Inflammatory macrophage (primary cell): Measurements from ENCODE around the gene ANK2.
"Not testable (repeated sequence)": the region's sequence is repeated elsewhere in the genome, so short reads cannot be mapped to it uniquely, and the experiment has no call there.

Experiments
- DNase-seq, 2 donors: peaks; one replicate each; pipeline ENCODE4 v3.0.0-alpha.2; 2020 to 2022

ANK2 gene

DNA sequence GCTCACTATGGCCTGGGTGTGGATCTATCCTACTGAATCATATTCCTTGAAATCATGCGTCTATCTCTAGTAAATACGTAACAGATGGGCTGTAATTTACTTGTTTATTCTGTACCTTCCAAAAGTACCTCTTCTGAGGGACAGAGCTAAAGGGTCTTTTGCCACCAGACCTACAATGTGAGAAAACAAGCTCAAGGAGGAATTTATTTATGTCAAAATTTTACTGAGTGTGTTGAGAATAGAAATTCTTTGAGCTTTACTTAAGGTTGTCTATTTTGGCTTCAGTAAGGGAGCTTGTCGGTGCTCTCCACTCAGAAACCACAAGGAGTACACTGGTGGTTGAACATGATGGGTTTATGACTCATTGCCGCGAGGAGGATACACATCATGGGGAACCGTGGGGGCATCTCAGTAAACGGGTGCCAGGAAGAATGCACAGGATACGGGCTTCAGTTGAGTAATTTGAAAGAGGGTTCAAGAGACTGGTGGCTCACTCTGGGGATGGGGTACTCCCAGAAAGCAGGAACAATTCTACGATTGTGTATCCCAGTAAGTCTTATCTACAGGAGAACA, 3.0 kb downstream of the ANK2 start:
- no peak for DNase-seq

DNA sequence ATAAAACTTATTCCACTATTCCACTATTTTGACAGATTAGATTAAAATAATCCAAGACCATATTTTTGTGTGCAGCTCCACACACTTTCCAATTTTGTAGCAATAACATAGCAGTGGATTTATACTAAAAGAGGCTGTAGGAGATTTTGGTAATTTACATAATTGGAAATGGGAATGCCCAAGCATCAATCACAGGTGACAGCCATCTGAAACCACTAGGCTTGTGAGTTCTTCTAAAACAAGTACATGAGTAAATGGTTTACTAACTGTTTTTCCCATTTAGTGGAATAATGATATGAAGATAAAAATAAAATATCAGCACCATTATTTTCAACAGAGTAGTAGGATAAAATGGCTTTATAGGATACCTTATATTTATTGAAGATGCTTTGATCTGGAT, 4.4 kb downstream of the ANK2 start:
- DNase-seq: no peak

DNA sequence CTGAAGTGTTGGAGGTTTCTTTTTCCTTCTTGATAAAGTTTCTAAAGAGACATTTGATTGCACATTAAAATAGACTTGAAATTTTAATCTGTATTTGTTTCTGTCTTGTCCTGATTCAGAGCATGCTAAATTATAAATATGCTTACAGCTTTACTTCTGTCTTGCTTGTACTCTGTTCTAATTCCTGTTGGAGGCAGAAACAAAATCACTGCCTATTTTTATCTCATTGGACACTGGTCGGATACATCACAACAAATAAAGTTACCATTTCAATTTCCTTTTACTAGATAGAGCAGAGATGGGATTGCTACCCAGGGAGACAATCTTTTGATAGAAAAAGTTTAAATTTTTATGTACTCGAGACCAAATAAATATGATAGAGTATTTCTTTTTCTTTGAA, 6.9 kb downstream of the ANK2 start:
- no peak for DNase-seq

DNA sequence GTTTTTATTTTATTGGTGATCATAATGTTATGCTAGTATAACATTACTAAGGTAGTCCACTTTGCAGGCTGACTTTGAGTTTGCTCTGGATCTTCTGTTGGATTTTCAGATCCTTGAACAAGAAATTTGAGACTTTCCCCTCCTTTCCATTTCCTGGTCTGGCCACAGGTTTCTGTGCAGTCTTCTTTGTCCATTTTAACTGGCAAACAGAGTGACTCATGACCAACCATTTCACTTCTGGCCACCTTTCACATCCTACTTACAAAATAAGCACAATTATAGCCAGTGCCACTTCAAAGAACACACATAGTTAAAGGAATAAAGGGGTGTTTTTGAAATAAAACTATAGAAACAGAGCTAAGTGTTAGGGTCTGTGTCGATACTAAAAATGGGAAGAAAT, 8.4 kb downstream of the ANK2 start:
- DNase-seq: no peak

DNA sequence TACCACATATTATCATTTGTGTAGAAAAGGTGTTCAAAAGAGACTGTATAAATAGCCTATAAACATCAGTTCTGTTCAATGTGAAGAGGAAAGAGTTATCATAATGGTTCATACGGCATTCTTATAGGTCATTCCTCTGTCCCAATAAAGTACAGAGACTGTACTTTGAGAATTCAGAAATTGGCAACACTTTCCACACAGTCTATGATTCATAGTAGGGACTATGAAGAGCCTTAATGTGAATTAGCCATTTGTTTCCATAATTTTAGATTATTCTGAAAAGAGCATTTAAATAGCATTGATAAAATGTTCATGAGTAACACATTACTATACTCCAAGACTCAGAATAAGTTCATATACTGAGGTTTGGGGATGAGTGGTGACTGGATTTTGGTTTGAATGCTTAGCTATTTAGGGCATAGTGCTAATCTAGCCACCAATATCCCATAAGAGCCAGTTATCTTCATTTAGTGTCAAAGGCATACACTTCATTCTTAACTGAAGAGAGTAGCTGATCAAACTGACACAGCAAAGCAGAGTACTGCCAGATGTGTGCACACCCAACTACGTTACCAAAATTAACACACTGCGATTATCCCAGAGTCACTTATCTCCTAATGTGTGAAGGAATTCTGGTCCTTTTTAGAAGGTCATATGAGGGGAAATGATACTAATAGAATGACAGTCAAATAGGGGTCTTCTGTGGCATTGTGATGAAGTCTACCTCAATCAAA, 10.2 kb downstream of the ANK2 start:
- DNase-seq: no peak

DNA sequence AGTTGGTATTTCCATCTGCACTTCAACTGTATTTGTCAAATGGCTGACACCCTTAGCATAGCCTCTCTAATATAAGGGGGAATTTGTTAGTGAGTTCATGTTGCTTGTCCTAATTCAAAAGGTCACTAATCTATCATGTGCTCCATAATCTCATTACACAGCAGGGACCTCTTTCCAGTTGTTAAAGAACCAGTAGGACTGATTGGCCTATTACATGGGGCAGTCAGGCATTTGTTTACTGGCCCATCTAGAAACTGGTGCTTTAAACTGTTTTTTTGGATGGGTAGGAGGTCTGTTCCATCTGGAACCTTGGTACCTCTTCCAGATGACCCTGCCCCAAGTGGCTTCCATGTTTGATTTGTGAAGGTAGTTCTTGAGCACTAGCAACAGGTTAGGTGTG, 11.4 kb downstream of the ANK2 start:
- no peak for DNase-seq

DNA sequence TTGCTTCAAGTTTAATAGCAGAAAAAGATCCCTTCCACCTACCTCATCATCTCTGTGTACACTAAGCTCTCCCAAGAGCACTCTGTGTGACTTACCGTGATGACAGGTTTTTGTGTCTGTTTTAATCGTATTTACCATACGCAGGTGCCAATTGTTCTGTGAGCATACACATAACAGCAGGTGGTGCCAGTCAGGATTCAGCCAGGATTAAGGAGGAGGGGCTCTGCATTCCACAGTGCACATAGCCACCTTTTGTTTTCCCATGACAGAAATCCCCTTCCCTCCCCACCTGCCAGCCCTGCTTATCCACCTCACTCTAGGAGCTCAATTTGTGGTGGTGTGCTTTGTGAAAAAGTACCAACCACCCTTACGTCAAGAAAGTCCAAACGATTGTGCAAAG, 14.8 kb downstream of the ANK2 start:
- DNase-seq: no peak

DNA sequence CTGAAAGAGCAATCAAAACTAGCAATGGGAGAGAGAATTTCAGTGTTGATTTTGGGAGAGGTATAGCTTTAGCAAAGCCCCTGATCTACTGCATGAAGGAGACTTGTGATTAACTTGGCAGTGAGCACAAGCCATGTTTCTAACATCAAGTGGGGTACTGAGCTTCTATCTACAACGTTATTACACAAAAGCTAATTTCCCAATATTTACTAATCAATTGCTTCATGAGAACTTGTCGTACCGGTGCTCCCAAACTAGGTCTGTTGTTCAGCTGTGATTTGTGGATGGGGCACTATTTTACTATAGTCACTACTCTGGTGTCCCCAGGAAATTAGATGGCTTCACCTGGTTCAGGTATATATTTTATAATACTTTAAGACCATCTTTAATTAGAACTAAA, 16.2 kb downstream of the ANK2 start:
- no peak for DNase-seq

DNA sequence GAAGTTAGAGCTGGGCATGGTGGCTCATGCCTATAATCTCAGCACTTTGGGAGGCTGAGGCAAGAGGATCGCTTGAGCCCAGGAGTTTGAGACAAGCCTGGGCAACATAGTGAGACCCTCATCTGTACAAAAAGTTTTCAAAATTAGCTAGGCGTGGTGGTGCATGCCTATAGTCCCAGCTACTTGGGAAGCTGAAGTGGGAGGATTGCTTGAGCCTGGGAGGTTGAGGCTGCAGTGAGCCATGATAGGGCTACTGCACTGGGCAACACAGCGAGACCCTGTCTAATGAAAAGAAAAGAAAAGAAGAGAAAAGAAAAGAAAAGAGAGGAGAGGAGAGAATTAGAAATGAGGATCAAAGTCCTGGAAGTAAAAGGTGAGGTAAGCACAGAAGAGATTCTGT, 19.3 kb downstream of the ANK2 start:
- DNase-seq: not testable (repeated sequence)

DNA sequence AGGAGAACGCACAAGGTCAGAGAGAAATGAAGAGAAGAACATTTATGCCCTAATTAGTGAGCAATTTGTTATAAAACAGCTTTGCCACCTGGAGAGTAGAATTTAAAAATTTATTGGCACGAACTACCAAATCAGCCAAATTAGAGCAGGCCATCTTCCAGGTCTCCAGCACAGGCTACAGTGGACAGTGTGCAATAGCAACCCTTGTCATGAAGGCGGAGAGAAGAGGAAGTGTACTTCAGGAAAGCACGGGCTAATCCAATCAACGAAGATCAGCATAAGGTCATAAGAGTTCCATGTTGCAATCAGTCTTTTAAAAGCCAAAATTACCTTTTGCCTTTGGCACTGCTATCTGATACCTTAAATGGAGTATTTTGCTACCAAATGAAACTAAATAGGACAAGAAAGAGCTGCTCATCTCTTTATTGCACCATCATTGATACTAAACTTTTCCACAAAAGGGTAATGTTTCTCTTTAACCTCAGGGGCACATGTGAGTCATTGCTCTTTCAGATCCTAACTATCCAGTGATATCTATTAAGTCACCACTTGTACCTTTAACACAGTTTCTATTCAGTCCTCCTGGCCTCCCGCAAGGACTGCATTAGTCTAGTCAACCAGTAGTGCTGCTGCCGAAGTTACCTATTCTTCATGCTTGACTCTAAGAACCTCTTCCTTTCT, 19.9 kb downstream of the ANK2 start:
- DNase-seq: no peak

DNA sequence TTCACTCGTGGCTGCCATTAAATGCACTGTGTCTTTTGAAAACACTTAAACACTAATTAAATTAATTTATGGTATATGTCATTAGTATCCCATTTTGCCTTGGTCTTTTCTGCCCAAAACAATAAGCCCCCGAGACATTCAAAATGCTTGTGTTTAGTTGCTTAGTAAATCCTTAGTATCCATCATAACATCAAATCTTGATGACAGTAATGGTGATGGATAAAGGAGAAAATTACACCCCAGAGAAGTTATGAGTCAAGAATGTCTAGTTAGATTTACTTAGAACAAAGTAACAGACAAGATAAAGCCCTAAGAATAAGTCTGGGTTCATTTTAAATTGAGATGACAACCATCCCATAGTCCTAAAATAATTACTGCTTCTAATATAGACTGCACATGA, 21.3 kb downstream of the ANK2 start:
- no peak for DNase-seq

DNA sequence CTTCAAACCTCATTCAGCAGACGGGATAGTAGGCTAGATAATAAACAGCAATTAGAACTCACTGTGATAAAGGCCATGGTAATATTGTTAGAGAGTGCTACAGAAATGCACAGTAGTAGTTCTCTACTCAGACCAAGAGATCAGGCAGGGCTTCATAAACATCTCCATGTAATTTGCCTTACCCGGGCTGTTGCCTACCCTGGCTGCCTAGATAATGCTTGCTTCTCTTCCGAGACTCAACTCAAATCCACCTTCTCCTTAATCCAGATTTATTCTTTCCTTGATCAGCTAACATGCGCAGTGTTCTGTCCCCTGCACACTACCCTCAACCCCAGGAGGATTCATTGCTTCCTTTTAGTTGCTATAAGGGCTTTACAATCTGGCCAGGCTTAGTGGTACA, 21.8 kb downstream of the ANK2 start:
- DNase-seq: no peak

DNA sequence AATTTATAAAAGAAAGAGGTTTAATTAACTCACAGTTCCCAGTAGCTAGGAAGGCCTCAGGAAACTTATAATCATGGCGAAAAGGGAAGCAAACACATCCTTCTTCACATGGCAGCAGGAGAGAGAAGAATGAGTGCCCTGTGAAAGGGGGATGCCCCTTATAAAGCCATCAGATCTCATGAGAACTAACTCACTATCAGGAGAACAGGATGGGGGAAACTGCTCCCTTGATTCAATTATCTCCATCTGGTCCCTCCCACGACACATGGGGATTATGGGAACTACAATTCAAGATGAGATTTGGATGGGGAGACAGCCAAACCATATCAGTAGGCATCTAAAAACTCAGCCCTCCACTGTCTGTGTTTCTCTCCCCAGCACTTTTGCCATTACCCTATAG, 22.4 kb downstream of the ANK2 start:
- DNase-seq: no peak

DNA sequence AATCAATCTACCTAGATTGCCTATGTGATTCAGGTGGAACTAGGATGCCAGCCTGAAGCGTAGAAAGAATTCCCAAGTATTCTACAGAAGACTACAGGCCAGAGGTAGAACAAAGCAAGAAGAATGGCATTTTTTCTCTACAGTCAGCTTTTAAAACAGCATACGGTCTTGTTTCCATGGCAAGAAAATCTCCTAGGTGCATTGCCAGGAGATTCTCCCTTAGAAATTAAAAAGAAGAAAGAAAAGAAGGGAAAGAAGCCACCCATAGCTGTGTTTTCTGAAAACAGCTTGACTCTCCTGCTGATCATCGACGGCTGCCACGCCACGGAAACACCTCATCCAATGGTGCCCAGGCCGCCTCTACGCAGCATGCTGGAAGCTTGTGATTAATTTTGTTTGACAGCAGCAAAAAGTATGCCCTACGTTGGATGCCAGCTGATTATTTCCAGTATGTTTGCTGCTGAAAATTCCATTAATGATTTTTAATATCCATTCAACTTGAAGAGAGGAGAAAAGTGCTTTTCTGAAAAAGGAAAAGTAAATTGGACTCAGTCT, 24.1 kb downstream of the ANK2 start:
- DNase-seq: no peak

DNA sequence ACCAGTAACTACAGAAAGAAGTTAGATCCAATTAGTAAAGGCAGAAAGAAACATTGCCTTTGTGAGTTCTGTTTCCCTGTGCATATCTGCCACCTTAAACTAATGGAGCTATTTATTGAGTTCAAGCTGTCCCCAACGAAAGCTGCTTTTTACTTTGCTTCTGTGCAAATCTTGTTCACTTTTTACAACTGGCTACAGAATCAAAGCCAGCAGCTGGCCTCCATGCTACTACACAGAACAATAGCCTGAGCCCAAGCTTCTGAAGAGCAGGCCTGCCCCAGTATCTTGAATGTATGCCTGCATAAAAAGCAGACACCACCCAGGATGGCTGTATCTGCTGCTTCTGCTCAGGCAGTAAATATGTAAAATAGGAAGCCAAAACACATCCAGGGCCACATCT, 28.1 kb downstream of the ANK2 start:
- DNase-seq: no peak

DNA sequence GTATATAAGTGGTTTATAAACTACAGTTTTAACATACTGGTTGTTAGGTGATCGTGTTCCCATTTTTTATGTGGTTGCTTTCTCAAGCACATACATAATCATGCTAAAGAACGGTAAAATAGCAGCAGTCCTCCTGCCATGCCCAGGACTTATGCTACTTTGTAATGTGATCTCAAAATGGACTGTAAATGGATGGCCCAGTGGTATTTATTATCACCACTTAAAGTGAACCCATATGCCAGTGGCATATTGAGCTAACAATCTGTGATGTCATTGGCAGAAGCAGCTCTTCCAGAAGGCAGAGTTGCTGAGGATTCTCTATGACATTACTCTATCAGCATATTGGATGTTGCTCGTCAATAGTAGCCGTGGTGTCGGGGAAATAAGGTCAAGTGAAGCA, 28.6 kb downstream of the ANK2 start:
- DNase-seq: no peak

DNA sequence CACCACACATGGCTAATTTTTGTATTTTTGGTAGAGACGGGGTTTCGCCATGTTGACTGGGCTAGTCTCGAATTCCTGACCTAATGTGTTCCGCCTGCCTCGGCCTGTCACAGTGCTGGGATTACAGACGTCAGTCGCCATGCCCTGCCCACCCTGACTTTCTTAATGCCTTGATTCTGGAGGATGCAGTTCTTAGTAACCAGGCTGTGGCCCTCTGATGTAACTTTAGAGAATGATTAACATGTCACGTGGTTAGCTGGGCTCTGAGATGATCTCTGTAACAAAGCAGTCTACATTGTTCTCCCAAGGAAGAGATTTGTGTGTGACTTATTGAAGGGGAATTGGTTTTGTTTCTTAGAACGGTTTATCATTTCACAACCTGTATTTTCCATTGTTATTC, 30.6 kb downstream of the ANK2 start:
- DNase-seq: no peak

DNA sequence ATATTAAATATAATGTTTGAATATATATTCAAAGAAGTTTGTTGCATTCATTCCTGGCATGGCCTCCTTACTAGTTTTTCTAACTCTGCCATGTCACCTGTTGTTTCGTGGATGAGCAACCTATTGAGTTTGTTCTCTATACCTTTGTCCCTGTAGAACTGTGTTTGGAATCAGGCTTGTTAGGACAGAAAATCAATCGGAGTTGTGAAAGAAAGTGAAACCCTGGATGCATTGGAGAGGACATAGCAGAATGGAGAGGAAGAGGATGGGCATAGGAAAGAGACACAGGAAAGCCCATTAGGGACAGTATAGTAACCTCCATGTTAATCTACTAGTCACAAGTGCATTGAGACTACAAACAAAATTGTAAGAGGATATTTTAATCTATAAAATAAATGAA, 31.2 kb downstream of the ANK2 start:
- no peak for DNase-seq

DNA sequence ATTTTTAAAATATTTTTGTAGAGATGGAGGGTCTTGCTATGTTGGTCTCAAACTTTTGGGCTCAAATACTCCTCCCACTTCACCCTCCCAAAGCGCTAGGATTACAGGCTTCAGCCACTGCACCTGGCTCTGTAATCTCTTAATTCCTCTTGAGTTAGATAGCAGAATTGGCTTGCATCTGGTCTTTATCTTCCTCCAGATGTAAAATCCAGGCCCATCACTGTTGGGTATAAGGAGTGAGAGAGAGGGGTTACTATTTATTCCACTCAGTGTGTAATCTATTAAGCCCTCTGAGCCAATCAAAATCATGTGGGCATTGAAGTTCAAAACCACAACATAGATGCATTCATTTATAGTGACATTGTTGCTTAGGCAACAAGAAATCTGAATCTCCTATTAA, 33.9 kb downstream of the ANK2 start:
- DNase-seq: no peak

DNA sequence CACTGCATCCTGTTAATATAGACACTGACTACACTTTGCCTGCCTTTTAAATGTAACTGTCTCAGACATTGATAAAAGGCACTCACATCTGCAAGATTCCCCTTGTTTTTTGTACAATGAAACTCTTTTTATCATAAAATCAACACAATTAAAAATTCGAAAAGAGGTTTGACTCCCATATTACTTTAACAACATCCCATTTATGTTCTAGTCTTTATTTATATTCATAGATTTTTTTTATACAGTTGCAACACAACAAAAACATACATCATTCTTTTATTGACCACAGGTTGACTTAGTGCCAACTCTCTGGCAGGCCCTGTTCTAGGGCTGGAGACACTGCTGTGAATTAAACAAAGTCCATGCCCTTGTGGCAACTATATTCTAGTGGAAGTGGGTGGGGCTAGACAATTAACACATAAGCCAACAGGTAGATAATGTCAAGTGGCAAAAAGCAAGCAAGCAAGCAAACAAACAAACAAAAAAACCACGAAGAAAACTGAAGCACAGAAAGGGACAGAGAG, 36.8 kb downstream of the ANK2 start:
- no peak for DNase-seq

DNA sequence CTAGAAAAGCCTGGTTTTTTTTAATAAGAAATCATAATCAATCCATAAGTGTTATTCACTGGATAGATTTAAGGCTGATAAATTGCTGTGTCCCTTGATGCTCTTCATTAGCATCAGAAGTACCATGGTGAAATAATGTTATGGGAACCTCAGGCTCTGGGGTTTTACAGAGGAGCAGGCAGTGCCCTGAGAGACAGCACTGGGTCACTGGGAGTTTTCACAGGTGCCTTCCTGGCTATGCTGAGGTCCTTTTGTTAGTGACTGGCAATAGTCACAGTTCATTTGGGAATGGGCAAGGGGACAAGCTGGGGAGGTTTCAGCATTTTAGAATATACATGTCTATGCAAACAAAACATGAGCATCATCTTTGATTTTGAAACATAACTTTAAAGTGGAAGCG, 38.6 kb downstream of the ANK2 start:
- DNase-seq: no peak

DNA sequence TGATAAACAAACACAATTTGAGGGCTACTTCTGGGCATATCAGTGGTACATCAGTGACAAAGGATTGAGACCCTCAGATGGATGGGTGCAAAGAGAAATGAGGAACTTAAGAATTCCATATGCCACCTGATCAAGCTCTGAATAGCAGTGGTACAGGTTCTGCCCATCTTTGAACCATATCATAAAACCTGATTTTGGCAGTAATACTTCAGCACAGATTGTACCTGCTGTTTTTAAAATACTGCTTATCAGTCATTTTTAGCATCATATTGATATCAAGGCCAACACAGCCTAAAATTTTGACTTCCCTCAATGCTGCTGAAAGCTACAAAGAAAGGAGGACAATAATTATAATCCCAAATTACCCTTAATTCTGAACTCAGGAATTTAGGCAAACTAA, 41.5 kb downstream of the ANK2 start:
- no peak for DNase-seq

DNA sequence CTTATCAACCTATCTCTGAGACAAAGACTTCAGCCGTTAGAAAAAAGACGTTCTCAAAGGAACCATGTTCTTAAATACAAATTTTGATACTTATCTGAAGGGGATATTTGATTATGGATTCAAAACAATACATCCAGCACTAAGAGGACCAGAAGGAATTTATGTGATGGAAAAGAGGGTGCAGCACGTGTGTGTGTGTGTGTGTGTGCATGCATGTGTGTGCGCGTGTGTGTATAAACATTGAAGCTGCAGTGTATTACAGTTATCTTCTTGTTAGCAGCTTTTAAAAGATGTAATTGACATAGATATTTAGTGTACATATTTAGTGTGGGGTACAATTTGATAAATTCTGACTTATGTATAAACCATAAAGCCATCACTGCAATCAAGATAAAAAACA, 44.9 kb downstream of the ANK2 start:
- no peak for DNase-seq

DNA sequence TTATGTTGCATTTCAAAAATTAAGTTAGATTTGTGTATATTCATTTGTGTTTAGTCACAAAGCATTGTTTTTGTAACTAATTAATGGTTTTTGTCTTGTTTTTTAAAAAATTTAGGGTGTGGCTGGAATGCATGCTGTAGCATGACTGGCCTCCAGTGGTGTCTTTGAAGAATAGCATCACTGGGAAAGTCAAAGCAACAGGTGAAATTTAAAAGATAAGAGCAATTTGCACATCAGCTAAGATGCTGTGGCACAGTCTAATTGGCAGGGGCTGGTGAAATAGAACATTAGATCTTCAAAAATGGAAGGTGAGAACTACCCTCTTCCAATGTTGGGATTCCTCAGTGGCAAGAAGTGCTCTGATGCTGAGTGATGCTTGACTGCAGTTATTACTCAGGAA, 45.3 kb downstream of the ANK2 start:
- no peak for DNase-seq
